Suprapubic skin (tissue), 4 donors: ENCODE measurements around the gene OR5T1. TPM values are rescaled to one million over a fixed set of nuclear protein-coding genes. Genes with fewer than 3 reads are reported as not detected.

ENCODE experiments used
- DNase-seq, 2 donors: peaks; one replicate each; pipeline ENCODE4 v3.0.0-alpha.2; 2019; ENCODE audit warnings: low spot score in 2 of 2
- H3K27ac ChIP-seq: fragments of 200-600 bp; sonication (generic); one replicate; pipeline ENCODE4 v1.5.1; 2019
- H3K27me3 ChIP-seq: fragments of 200-600 bp; sonication (generic); one replicate; pipeline ENCODE4 v1.5.1; 2019
- H3K36me3 ChIP-seq: fragments of 200-600 bp; sonication (generic); one replicate; pipeline ENCODE4 v1.5.1; 2019
- H3K4me1 ChIP-seq: fragments of 200-600 bp; sonication (generic); one replicate; pipeline ENCODE4 v1.5.1; 2019
- H3K4me3 ChIP-seq: fragments of 200-600 bp; sonication (generic); one replicate; pipeline ENCODE4 v1.5.1; 2019; ENCODE audit warnings: mild to moderate bottlenecking
- H3K9me3 ChIP-seq: fragments of 200-600 bp; sonication (generic); one replicate; pipeline ENCODE4 v1.5.1; 2019
- EP300 ChIP-seq: sonication (generic); formaldehyde crosslinking; IDR thresholded peaks from one replicate; pipeline ENCODE4 v1.6.1; 2017; ENCODE audit warnings: antibody characterized with exemption
- POLR2A ChIP-seq, 2 donors: fragments of 450-650 bp; IDR thresholded peaks; one replicate each; pipeline ENCODE4 v1.6.1; 2017; ENCODE audit warnings: antibody characterized with exemption in 2 of 2, mild to moderate bottlenecking in 2 of 2, moderate library complexity in 2 of 2
- POLR2AphosphoS5 ChIP-seq, 3 donors: sonication (generic); formaldehyde crosslinking; IDR thresholded peaks; one replicate each; pipeline ENCODE4 v1.6.1; 2017; ENCODE audit warnings: antibody characterized with exemption in 3 of 3
- WGBS: methylation state at CpG from one replicate; pipeline ENCODE4 v1.1.5; 2018; 5-methylcytosine and 5-hydroxymethylcytosine counted together
- total RNA-seq, 4 donors: library from RNA; depleted of rRNA; stranded (reverse); fragments of >200 nt; gene quantifications; one replicate each; pipeline ENCODE4 v1.1.0, GENCODE V29; 2016
- TF ChIP-seq, protein P1 (sequence below), 2 donors: fragments of 200-600 bp in 1 of 2; fragments of 450-650 bp in 1 of 2; sonication (generic) in 1 of 2; IDR thresholded peaks; one replicate each; pipeline ENCODE4 v1.5.1; 2016 to 2019; ENCODE audit warnings: antibody characterized with exemption in 2 of 2, mild to moderate bottlenecking in 1 of 2, moderate library complexity in 1 of 2

The OR5T1 gene
- total RNA-seq: not detected

DNA sequence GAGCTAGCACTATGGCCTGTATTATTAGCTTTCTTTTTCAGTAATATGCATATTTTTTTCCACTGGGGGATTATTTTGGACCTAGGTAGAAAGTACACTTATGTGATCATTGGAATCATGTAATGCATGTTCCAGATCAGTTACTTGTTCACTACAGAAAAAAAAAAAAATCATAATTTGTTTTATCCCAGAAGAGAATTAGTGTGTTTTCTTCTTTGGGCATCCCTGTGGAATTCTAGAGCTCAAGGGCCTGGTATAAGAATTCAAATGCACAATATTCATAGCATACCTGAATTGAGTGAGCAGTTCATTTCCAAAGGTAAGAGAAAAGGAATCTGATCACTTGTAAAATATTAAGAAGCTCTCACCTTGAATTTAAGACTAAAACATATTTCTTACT is at the start of gene OR5T1:
Gene OR5T1, plus strand, starts transcription at position 301 of the 400 bp plus-strand sequence. CDS start 1,485 bp downstream, outside the sequence.
- TF ChIP-seq POLR2AphosphoS5 (IDR thresholded peaks at IDR 0.05): no peak
- TF ChIP-seq POLR2A (IDR thresholded peaks at IDR 0.05): no peak
- TF ChIP-seq, protein P1, sequence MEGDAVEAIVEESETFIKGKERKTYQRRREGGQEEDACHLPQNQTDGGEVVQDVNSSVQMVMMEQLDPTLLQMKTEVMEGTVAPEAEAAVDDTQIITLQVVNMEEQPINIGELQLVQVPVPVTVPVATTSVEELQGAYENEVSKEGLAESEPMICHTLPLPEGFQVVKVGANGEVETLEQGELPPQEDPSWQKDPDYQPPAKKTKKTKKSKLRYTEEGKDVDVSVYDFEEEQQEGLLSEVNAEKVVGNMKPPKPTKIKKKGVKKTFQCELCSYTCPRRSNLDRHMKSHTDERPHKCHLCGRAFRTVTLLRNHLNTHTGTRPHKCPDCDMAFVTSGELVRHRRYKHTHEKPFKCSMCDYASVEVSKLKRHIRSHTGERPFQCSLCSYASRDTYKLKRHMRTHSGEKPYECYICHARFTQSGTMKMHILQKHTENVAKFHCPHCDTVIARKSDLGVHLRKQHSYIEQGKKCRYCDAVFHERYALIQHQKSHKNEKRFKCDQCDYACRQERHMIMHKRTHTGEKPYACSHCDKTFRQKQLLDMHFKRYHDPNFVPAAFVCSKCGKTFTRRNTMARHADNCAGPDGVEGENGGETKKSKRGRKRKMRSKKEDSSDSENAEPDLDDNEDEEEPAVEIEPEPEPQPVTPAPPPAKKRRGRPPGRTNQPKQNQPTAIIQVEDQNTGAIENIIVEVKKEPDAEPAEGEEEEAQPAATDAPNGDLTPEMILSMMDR (IDR thresholded peaks at IDR 0.05): no peak
- no peak for TF ChIP-seq EP300
- Histone ChIP-seq H3K4me1 (no peaks in the 10 kb centered on the region), H3K36me3 (no peaks in the 10 kb centered on the region)

DNA sequence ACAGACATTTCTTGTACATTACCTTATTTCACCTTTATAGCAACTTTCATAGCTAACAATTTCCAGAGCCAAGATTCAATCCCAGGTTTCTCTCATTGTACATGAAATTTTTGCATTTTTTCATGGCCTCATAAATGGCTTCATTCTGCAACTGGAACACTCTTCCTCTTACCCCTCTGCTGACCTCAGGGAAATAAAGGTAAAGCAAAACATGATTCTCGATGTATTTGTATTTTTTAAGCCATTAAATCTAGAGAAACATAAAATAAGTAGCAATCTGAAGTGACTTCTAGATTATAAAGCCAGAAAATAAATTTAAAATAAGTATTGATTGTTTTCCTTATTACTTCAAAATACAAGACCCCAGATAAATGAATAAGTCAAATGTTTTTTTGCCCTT is 39.8 kb upstream of the OR5T1 start, which contains the start of gene OR5T2:
Gene OR5T2, minus strand, starts transcription at position 101 of the 400 bp plus-strand sequence. CDS start 1,193 bp downstream, outside the sequence.
- TF ChIP-seq POLR2A (IDR thresholded peaks at IDR 0.05) (no peak), EP300 (no peak), POLR2AphosphoS5 (IDR thresholded peaks at IDR 0.05) (no peak)
- TF ChIP-seq, protein P1 (IDR thresholded peaks at IDR 0.05): no peak
- WGBS: 48% methylated on average over 1 of the region's 1 CpG

More for the DNA sequence above, at the start of gene OR5T1:
- H3K4me3 ChIP-seq: no peak within 1 kb of the TSS
- no peaks in the 10 kb centered on the region for H3K27me3 ChIP-seq
- DNase-seq: no peak
- H3K9me3 ChIP-seq: no peaks in the 10 kb centered on the region
- H3K27ac ChIP-seq: no peak within 1 kb of the TSS

DNA sequence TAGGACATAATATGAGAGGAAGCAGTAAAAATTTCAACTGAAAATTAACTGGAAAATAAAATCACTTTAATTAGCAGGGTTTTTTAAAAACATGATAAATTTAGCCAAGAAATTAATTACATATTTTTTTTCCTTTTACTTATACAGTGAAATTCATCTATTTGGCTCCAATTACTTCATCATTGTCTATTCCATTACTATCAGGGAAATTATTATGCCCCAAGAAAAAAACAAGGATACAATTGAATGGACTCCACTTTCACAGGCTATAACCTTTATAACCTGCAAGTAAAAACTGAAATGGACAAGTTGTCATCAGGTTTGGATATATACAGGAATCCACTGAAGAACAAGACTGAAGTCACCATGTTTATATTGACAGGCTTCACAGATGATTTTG is 22.0 kb upstream of the OR5T1 start, which contains the start of gene OR5T3:
Gene OR5T3, plus strand, starts transcription at position 301 of the 400 bp plus-strand sequence. Its CDS starts 0 bp downstream, at position 301.
- no peaks in the 10 kb centered on the region for H3K9me3 ChIP-seq
- no peak for DNase-seq
- no peaks in the 10 kb centered on the region for H3K27me3 ChIP-seq
- no peak within 1 kb of the TSS for H3K27ac ChIP-seq
- TF ChIP-seq, protein P1 (IDR thresholded peaks at IDR 0.05): no peak
- no peaks in the 10 kb centered on the region for H3K36me3 ChIP-seq
- no peaks in the 10 kb centered on the region for H3K4me1 ChIP-seq
- no peak within 1 kb of the TSS for H3K4me3 ChIP-seq

More for the DNA sequence above, 39.8 kb upstream of the OR5T1 start, which contains the start of gene OR5T2:
- no peaks in the 10 kb centered on the region for H3K36me3 ChIP-seq
- H3K4me3 ChIP-seq: no peak within 1 kb of the TSS
- H3K4me1 ChIP-seq: no peaks in the 10 kb centered on the region
- no peak within 1 kb of the TSS for H3K27ac ChIP-seq
- H3K27me3 ChIP-seq: no peaks in the 10 kb centered on the region
- H3K9me3 ChIP-seq: no peaks in the 10 kb centered on the region
- no peak for DNase-seq

DNA sequence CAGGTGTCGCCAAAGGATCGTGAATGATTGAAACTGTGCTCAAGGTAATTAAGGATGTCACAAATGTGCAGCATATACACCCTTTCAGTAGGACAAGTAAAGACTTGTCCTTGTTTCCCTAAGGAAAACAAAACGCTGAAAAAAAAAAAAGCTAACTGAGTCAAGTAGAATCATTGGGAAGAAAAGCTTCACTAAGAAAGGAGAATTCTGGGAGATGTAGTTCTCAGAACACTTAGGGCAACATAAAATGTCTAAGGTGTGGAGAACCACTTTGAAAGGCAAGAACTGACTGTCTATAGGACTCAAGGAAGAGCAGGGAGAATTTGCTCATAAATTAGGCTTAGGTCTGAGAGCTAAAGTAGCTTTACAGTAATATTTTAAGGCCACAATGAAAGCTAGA is 2.9 kb upstream of the OR5T1 start:
- H3K9me3 ChIP-seq: peaks cover 6% of the 10 kb centered on the region
- TF ChIP-seq EP300 (no peak), POLR2A (IDR thresholded peaks at IDR 0.05) (no peak), POLR2AphosphoS5 (IDR thresholded peaks at IDR 0.05) (no peak)
- TF ChIP-seq, protein P1 (IDR thresholded peaks at IDR 0.05): no peak
- no peak overlapping the region for H3K27ac ChIP-seq
- DNase-seq: no peak
- no peaks in the 10 kb centered on the region for H3K4me1 ChIP-seq
- no peaks in the 10 kb centered on the region for H3K36me3 ChIP-seq
- no peak overlapping the region for H3K4me3 ChIP-seq
- WGBS: 47% methylated on average over 3 of the region's 3 CpGs
- H3K27me3 ChIP-seq: no peaks in the 10 kb centered on the region

DNA sequence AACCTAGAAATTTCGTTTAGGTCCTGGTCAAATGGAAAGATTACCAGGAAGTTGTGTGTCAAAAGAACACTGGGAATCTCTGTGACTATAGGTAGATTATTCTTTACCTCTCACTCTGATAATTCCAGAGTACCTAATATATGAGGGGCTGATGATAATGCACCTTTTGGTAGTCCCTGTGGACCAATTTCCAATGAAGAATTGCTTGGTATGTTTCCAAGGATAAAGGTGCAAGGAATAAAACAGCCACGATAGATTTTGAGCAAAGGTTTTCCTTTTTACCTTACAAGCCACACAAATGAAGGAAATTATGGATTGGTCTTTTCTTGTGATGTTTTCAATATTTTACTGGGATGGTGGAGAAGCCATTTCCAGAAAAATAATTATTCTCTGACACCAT is 18.2 kb downstream of the OR5T1 start, which contains the start of gene OR8H1:
Gene OR8H1, minus strand, starts transcription at position 101 of the 400 bp plus-strand sequence. CDS start 1,192 bp downstream, outside the sequence.
- DNase-seq: no peak
- H3K9me3 ChIP-seq: no peaks in the 10 kb centered on the region
- TF ChIP-seq POLR2AphosphoS5 (IDR thresholded peaks at IDR 0.05) (no peak), EP300 (no peak), POLR2A (IDR thresholded peaks at IDR 0.05) (no peak)
- TF ChIP-seq, protein P1 (IDR thresholded peaks at IDR 0.05): no peak

More for the DNA sequence above, 18.2 kb downstream of the OR5T1 start, which contains the start of gene OR8H1:
- Histone ChIP-seq H3K27me3 (no peaks in the 10 kb centered on the region), H3K27ac (no peak within 1 kb of the TSS), H3K4me3 (no peak within 1 kb of the TSS), H3K36me3 (no peaks in the 10 kb centered on the region), H3K4me1 (no peaks in the 10 kb centered on the region)
- 67% methylated on average over 2 of the region's 2 CpGs for WGBS
